Islet of Langerhans (tissue), 1 donor: ENCODE measurements around the gene CLDN24.
"Not testable (repeated sequence)": the region's sequence is repeated elsewhere in the genome, so short reads cannot be mapped to it uniquely, and the experiment has no call there.

Experiments
- FAIRE-seq: peaks from one replicate; lab custom pipeline; 2011; peaks lifted over from hg19 to GRCh38; lab: Jason Lieb, UNC

CLDN24 gene

DNA sequence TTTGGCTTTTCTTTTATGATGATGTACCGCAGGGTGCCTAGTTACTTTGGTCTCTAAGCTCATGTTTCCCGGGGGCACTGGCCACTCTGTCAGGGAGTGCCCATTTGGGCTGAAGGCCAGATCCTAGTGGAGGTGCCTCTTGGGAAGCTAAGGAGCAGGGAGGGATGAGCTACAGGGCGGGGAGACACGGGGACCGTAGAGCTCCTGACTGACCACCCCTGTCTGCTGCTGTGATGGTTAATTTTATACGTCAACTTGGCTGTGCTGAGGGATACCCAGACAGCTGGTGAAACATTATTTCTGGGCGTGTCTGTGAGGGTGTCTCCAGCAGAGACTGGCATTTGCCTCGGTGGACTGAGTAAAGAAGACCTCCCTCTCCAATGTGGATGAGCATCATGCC lies 24.9 kb upstream of the CLDN24 start:
- FAIRE-seq: no peak

DNA sequence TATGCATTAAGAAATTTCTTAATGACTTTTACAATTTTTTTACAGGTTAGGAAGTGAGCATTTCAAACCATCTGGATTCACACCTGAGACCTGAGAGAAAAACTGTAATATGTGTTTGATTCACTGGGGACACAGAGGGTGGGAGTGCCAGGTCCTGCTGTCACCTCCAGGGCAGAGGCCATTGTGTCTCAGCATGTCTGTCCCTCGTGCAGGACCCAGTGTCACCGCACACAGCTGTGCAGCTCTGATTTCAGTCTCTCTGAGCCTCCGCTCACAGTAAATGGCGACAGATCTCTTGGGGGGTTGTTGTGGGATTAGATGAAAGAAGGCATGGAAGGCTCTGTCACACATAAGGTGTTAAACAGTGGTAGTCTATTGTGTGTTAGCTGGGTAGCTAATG lies 23.0 kb upstream of the CLDN24 start:
- FAIRE-seq: no peak

DNA sequence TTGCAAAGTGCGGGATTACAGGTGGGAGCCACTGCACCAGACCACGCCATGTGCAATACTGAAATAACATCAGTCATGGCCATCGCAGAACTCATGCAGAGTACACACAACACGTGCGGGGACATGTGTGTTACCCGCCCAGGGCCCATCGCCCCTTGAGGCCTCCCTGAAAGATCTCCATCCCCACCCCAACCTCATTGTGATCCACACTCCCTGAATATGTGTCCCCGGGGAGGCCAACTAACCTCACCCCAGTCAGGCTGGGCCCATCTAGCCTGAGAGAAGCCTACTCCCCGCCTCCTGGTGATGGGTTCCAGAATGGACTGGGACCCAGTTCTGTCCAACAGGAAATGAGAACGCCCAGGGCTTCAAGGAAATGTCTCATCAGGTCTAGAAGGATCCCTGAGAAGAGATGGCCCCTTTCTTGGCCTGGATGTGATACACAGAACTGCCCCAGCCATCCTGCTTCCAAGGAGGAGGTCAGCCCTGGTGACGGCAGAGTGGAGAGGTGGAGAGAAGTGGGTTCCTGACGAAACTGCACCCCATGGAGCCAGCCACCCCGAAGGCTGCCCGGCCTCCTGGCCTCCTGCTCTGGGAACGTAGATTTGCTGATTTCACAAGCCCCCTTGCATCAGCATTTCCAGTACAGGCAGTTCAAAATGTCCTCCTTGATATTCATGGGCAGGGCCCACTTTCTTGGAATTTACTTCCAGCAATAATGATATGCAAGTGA lies 22.5 kb upstream of the CLDN24 start:
- no peak for FAIRE-seq

DNA sequence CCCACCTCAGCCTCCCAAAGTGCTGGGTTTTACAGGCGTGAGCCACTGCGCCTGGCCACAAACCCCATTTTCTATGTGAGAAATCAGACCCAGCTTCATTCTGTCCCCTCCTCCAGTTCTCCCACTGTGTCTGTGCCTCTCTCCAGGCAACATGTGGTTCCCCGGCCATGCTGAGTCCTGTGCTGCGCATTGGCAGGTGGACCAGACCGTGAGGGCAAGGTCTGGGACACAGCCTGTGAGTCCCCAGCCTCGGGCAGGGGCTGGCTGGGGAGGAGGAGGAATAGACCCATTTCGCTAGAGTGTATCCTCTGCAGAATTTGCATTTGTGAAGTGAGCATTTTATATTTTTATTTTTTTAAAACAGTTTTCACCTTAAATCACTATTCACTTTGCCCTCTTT lies 21.5 kb upstream of the CLDN24 start:
- FAIRE-seq: no peak

DNA sequence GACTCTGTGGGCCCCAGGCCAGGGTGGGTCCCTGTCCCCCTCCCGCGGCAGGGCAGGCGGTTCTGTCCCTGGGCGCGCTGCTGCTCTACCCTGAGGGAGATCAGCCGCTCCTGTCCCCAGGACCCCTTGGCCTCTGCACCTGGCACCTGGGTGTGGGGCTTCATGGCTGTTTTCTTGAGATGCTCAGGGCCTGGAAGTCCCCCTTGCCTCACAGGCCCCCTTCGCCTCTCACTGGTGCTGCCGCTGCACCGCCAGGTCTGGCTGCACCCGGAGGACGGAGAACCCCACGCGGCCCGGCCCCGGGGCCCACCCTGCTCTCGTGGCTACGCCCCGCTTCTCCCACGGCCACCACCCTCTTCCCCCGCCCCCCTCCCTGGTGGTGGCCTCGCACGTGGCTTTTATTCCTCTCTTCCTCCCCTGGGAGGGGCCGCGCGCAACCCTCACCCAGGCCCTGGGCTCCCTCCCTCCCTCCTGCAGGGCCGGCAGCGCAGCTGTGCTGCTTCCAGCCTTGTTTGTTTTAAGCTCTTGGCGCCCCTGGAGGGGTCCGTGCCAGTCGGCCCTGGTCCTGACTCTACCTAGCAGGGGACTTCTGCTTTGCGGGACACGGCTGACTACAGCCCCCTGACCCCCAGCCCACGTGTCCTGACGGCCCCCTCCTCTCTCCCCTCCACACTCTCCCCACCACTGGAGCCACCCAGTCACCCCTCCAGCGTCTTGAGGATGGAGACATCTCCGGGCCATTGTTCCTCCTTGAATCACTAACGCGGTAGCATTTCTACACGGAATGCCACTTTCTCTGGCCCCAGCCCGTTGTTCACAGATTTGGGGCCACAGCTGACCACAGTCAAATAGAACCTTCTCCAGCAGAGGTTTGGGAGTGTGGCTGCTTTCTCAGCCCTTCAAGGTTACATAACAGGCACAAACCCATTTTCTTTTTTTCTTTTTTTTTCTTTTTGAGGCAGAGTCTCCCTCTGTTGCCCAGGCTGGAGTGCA lies 20.6 kb upstream of the CLDN24 start:
- no peak for FAIRE-seq

DNA sequence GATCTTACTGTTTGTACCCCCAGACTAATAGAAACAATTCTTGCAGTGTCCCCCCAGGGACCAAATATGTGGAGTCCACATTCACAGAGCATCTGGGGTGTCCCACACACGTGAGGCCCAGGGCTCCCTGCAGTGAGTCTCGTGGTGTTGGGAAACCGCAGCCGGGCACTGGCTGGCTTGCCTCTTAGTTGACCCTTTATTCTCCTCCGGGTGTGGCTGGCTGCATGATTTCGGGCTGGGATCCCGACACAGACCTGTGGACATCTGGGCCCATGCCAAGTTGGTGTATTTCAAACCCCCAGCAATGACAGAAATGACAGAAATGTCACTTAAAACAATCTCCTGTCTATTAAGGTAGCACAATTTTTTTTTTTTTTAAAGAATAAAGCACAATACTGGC lies 15.6 kb upstream of the CLDN24 start:
- FAIRE-seq: no peak

DNA sequence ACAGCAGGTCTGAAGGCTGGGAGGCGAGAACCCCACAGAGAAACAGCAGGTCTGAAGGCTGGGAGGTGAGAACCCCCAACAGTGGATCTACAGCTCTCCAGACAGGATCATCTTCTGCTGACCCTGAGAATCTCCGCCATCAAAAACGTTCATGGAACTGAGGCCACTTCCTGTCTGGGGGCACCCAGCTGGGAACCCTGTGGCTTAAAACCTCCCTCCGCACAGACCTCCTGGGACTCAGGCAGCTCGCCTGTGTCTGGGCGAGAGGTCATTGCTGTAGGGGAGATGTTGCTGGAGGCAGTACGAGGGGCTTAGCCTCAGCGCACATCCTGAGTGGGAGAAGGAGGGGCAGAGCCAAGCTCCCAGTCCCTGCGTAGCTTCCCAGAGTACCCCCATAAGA lies 15.1 kb upstream of the CLDN24 start:
- FAIRE-seq: no peak

DNA sequence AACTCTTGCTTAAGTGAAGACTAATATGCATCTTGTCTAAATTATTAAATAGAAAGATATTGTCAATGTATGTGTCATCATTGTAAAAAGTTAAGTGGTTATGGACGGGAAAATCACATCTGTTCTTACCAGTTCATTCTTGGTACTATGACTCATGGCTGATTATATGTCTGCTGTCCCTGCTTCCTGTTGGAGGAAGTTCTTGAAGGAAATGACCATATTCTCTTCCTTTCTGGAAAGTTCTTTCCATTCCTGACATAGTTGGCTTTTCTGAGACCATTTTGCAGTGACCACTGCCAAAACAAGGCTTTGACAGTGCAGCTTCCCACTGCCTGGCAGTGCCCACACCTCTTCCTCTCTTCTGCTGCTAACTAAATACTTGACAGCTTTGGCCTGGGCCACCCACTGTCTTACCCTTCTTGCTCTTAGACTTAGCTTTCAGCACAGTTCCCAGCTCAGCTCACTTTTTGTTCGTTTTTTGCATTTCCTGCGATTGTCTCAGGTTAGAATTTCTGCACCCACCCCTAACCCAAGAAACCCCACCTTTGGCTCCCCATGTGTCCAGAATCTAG lies 13.2 kb upstream of the CLDN24 start:
- FAIRE-seq: no peak

DNA sequence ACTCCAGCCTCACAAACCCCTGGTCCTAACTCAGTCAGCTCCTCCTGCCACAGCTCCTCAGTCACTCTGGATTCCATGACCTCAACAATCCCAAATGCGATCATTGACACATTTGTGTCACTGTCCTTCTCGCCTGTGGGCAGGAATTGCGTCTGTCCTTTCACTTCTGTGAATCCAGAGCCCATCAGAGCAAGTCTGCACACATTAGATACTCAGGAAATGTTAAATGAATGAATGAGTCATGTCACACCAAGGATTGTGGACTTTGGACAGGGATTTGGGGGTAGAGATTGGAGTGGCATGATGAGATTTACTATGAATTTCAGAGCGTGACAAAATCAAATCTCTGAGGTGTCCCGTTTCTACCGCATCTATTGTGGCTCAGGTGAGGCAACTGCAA lies 11.8 kb upstream of the CLDN24 start:
- no peak for FAIRE-seq

DNA sequence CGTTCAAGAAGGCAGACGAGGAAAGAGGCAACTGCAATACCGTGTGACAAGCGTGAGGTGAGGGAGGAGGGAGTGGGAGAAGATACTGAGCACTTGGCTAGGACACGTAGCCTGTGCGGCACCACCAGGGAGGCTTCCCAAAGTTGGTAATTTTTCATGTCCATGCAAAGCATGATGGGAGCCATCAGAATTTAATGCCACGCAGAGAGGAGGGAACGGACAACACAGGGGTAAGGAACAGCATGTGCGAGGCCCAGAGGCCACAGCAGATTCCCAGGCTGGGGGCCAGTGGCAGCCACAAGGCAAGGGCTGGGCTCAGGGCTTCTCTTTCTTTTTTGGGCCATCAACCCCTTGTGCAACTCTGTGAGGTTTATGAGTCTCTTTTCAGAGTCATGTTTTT lies 11.0 kb upstream of the CLDN24 start:
- FAIRE-seq: no peak

DNA sequence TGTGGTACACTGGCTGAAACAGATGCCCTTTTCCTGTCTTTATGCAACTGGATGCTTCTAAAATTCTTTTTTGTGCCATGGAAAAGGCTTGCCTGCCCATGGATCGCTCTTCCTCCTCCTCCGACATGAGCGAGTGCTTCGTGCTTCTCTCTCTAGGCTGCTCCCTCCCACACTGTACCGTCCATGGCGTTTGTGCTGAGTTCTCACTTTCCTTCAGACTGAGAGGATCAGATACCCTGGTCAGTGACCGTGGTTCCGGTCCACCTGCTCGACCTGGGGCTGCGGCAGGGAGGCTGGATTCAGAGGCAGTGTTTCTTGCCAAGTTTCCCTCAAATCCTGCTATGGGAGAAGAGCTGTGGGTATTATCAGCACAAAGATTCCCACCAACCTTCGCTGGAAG lies 10.2 kb upstream of the CLDN24 start:
- FAIRE-seq: no peak

DNA sequence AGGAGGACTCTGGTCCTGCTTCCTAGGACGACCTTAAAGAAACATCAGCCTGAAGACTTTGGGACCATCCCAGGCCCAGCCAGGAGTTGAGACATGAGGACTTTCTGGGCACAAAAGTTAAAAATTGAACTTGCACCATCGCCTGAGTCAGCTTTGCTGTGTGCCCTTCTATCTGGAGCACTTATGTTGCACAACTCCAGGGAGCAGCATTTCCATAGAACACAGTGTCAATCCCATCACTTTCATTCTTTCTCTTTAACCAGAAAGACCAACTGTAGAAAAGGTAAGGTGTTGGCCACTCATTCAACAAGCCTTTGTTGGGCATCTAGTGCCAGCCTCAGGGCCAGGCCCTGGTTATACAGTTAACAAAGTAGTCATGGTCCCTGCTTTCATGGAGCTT lies 8.6 kb upstream of the CLDN24 start:
- no peak for FAIRE-seq

DNA sequence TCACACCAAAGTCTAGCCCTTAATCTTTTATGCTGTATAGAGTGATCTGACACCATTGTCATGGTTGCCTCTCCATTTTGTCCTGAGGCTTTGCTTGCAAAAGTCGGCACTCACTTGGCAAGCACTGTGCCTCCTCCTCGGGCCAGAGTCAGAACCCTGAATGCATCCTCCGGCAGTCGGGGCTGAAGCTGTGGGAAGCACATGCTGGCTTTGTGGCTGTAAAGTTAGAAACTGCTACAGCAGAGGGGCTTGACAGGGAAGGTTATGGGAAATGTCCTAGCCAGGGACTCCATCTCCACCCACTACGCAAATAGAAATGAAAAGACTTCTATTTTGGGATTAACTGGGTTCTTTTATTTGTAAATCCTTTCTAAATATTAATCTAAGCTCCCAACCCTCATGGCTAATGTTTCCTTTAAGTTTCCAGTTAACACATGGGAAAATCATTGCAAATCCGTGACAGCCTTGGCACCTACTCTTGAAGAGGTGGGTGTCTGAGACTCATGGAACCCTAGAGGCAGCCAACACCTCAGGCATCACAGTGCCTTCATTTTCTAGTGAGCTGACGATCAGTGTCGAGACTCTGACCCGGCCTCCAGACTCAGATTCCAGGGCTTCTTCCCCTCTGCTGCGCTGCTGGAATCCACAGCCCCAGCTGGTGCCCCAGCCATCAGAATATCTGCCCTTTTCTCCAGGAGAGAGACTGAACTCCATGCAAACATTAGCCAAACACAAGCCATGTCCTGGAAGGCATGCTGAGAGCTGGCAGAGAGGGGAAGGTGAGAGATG lies 7.9 kb upstream of the CLDN24 start:
- FAIRE-seq: no peak

DNA sequence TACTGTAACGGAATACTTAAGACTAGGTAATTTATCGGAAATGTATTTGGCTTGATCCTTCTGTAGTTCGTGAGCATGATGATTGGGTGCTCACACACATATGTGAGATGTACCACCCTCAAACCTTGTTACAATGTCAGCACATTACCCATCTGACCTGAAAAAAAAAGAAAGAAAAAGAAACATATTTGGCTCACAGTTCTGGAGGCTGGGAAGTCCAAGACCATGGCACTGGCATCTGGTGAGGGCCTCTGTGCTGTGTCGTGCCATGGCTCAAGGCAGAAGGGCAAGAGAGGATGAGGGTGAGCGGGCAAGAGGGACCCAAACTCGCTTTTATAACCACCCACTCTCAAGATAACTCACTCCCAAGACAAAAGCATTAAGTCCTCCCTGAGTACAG lies 7.0 kb upstream of the CLDN24 start:
- no peak for FAIRE-seq

DNA sequence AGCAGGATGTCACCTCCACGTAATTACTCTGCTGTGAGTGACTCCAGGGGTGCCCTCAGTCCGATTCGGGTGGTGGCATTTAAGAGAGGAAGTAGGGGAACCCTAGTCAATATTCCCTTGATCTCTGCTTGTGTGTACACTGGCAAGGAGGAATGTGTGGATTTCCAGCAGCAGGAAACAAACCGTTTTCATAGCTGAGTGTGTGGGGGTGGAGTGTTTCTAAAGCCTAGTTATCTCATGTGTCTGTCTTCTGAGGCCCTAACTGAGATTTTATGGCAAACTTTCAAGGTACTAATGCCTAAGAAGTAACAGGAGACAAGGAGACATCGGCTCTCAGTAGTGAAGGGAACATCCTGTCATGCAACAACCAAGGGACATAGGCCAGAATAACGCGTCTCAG lies 6.6 kb upstream of the CLDN24 start:
- no peak for FAIRE-seq

DNA sequence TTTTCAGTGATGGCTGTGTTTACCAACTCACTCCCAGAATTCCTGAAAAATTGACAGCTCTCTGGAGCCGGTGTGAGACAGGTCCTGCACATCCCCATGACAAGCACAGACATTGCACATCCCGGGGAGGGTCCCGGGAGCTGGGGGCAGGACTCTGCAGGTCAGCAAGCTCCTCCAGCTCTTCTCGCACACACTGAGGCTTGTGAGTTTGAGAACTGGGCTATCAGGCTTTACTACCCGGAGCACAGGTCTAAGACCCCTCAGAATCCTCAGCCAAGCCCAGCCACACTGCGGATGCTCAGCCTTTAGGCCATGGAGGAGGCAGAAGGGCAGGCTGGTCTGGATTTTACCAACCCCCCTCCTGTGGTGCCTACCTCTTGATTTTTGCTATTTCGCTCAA lies 5.6 kb upstream of the CLDN24 start:
- FAIRE-seq: no peak

DNA sequence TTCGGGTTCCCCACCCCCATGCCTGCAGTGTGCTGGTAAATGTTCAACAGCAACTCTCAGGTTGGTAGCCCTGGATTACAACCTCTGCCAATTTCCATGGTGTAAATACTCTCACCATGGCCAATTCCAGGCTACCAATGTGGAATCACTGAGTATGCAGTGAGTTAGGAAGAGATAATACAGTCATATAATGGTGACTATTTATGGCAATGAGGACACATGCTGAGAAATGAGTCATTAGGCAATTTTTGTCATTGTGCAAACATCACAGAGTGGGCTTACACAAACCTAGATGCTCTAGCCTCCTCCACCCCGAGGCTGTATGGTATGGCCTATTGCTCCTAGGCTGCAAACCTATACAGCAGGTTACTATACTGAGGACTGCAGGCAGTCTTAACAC lies 4.6 kb upstream of the CLDN24 start:
- FAIRE-seq: no peak

DNA sequence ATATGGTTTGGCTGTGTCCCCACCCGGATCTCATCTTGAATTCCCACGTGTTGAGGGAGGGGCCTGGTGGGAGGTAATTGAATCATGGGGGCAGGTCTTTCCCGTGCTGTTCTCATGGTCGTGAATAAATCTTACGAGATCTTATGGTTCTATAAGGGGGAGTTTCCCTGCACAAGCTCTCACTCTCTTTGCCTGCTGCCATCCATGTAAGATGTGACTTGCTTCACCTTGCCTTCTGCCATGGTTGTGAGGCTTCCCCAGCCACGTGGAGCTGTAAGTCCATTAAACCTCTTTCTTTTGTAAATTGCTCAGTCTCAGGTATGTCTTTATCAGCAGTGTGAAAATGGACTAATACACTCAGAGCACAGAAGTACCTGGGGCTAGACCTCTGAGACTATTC lies 4.2 kb upstream of the CLDN24 start:
- FAIRE-seq: not testable (repeated sequence)

DNA sequence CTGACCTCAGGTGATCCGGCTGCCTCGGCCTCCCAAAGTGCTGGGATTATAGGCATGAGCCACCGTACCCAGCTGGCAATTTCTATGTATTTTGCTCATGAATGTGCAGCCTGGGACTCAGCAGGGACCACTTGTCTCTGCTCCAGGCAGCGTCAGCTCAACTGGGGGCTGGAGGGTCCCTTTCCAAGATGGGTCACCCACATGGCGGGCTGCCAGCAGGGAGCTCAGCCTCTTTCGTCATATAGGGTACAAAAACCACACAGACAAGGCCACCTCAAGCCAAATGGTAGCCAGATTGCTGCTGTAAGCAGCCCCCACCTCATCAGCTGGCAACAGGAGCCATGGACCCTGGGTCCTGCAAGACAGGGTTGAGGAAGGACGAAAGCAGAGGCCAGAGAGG lies 2.4 kb upstream of the CLDN24 start:
- no peak for FAIRE-seq

DNA sequence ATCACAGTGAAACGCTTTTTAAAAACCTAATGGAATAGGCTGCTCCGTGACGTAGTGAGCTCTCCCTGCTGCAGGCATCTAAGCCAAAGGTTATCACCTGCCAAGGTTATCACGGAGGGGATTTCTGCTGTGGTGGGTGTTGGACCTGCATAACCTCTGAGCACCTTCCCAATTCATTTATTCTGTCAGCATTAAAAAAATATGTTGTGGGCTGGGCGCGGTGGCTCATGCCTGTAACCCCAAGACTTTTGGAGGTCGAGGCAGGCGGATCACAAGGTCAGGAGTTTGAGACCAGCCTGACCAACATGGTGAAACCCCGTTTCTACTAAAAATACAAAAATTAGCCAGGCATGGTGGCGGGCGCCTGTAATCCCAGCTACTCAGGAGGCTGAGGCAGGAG lies 1.8 kb upstream of the CLDN24 start:
- FAIRE-seq: not testable (repeated sequence)

DNA sequence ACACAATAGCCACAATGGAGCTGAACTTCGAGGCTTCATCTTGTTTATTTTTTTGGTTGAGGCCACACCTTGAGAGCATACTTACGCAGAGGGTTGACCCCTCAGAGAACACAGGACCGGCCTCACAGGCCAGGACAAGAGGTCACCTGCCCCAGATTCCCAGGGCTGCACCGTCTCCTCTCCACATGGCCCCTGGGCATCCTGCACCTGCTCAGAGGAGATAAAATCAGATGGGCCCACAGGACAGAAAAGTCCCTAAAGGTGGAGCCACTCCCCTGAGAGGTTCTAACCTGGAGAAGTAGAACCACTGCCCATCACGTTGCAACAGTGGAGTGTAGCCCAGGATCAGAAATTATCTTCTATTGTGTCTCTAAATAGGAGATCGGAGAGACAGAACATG lies 1.1 kb upstream of the CLDN24 start:
- FAIRE-seq: no peak

DNA sequence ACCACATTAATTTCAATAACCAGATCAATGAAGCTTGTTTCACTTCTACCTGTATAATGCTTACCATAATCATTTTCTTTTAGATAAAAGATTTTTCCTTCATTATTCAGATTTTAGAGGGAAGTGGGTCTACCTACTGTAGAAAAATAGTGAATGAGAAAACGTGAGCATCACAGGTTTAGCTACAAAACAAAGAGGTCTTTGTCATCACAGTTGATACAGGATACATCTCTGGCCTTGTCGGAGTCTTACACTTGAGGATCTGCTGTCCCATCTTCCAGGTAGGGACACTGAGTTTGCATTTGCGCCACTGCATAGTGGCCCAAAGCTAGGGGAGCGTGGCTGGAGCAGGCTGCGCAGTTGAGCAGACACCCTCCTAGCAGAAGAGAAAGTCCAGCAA lies 710 bp downstream of the CLDN24 start:
- FAIRE-seq: no peak

DNA sequence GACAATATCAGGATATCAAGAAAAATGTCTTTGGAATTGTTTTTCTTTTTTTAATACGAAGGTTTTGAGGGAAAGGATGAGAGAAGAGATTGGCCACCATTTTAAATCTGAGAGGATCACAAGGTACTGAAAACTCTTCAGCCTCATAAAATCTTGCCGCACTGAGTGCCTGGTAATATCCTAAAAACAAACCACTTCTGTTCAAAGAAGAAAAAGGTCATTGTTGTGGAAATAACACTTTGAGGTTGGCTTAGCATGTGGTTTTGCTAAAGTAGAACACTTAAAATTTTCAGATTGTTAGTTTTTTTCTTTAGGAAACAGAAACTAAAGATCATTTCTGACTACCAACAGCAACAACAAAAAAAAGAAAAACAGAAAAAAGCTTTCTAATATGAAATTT lies 1.1 kb downstream of the CLDN24 start:
- FAIRE-seq: no peak
